Stimulated activated naive CD8-positive, alpha-beta T cell treated with anti-CD3 and anti-CD28 coated beads, Interleukin-15, amount 100 ng/mL, for 72 hours (primary cell): ENCODE results near the gene GALNT13.
A peak's percentile ranks its signal among the peaks of the same experiment; 100 is the strongest.

ENCODE experiments used
- ATAC-seq: fragments of 150-1000 bp; cut with Tn5 transposase; 2 replicates; pipeline ENCODE4 v1.10.0; 2021; ENCODE audit warnings: mild to moderate bottlenecking, moderate library complexity
- DNase-seq, 2 donors: peaks; one replicate each; pipeline ENCODE4 v3.0.0; 2021 to 2022
- H3K27ac Mint-ChIP-seq, 2 donors: one replicate each; pipeline ENCODE4 v1.8.0; 2022; ENCODE audit warnings: mild to moderate bottlenecking in 2 of 2, mixed read lengths in 2 of 2, moderate library complexity in 2 of 2
- H3K27me3 Mint-ChIP-seq: one replicate; pipeline ENCODE4 v1.8.0; 2022; ENCODE audit warnings: mixed read lengths
- H3K4me1 Mint-ChIP-seq: one replicate; pipeline ENCODE4 v1.8.0; 2022; ENCODE audit warnings: mild to moderate bottlenecking, mixed read lengths
- H3K4me3 Mint-ChIP-seq, 2 donors: one replicate each; pipeline ENCODE4 v1.8.0; 2022; ENCODE audit warnings: mild to moderate bottlenecking in 2 of 2, mixed read lengths in 2 of 2, moderate library complexity in 1 of 2
- H3K9me3 Mint-ChIP-seq, 2 donors: one replicate each; pipeline ENCODE4 v1.8.0; 2022; ENCODE audit warnings: mixed read lengths in 2 of 2

The GALNT13 gene

GRCh38 chr2:154203902-154204301 is 332.2 kb downstream of the GALNT13 start:
- Mint-ChIP-seq H3K27me3 (no peaks in the 10 kb centered on the region), H3K9me3 (peaks cover 0 to 5% of the 10 kb centered on the region in 2 donors), H3K27ac (no peak overlapping the region), H3K4me3 (no peak overlapping the region), H3K4me1 (no peaks in the 10 kb centered on the region)
- DNase-seq (no peak), ATAC-seq (no peak)

- H3K27ac Mint-ChIP-seq: peak overlapping the region in 1 of 2 donors; percentile 43
- no peaks in the 10 kb centered on the region for H3K27me3 Mint-ChIP-seq
- no peak for ATAC-seq
- no peaks in the 10 kb centered on the region for H3K4me1 Mint-ChIP-seq
- peaks cover 9 to 10% of the 10 kb centered on the region in 2 donors for H3K9me3 Mint-ChIP-seq
- H3K4me3 Mint-ChIP-seq: no peak overlapping the region
- no peak for DNase-seq
Observed at GRCh38 chr2:154207288-154208047, 335.7 kb downstream of the GALNT13 start.

GRCh38 chr2:154223726-154224125 is 352.0 kb downstream of the GALNT13 start:
- no peak overlapping the region for H3K4me3 Mint-ChIP-seq
- H3K4me1 Mint-ChIP-seq: no peaks in the 10 kb centered on the region
- H3K9me3 Mint-ChIP-seq: peaks cover 0 to 4% of the 10 kb centered on the region in 2 donors
- ATAC-seq (no peak), DNase-seq (no peak)
- H3K27ac Mint-ChIP-seq: no peak overlapping the region
- H3K27me3 Mint-ChIP-seq: no peaks in the 10 kb centered on the region

GRCh38 chr2:154226931-154227330 is 355.2 kb downstream of the GALNT13 start:
- ATAC-seq (no peak), DNase-seq (no peak)
- Mint-ChIP-seq H3K4me3 (no peak overlapping the region), H3K27ac (no peak overlapping the region), H3K4me1 (no peaks in the 10 kb centered on the region), H3K9me3 (peaks cover 0 to 4% of the 10 kb centered on the region in 2 donors), H3K27me3 (no peaks in the 10 kb centered on the region)

GRCh38 chr2:154228566-154229280 is 357.0 kb downstream of the GALNT13 start:
- H3K4me3 Mint-ChIP-seq: no peak overlapping the region
- peaks cover 0 to 4% of the 10 kb centered on the region in 2 donors for H3K9me3 Mint-ChIP-seq
- DNase-seq (no peak), ATAC-seq (no peak)
- H3K27ac Mint-ChIP-seq: no peak overlapping the region
- no peaks in the 10 kb centered on the region for H3K4me1 Mint-ChIP-seq
- no peaks in the 10 kb centered on the region for H3K27me3 Mint-ChIP-seq

GRCh38 chr2:154229966-154230365 is 358.2 kb downstream of the GALNT13 start:
- H3K27ac Mint-ChIP-seq: no peak overlapping the region
- no peak for DNase-seq
- H3K4me1 Mint-ChIP-seq: no peaks in the 10 kb centered on the region
- no peaks in the 10 kb centered on the region for H3K27me3 Mint-ChIP-seq
- H3K9me3 Mint-ChIP-seq: peaks cover 0 to 4% of the 10 kb centered on the region in 2 donors
- no peak for ATAC-seq
- no peak overlapping the region for H3K4me3 Mint-ChIP-seq

- no peaks in the 10 kb centered on the region for H3K4me1 Mint-ChIP-seq
- no peaks in the 10 kb centered on the region for H3K27me3 Mint-ChIP-seq
- no peak overlapping the region for H3K27ac Mint-ChIP-seq
- peaks cover 0 to 4% of the 10 kb centered on the region in 2 donors for H3K9me3 Mint-ChIP-seq
- H3K4me3 Mint-ChIP-seq: no peak overlapping the region
- ATAC-seq: no peak
- no peak for DNase-seq
Observed at GRCh38 chr2:154231021-154231420, 359.3 kb downstream of the GALNT13 start.

- Mint-ChIP-seq H3K27ac (no peak overlapping the region), H3K9me3 (peaks cover 0 to 4% of the 10 kb centered on the region in 2 donors), H3K4me1 (no peaks in the 10 kb centered on the region), H3K4me3 (no peak overlapping the region), H3K27me3 (no peaks in the 10 kb centered on the region)
- DNase-seq (no peak), ATAC-seq (no peak)
Observed at GRCh38 chr2:154233231-154233630, 361.5 kb downstream of the GALNT13 start.

- Mint-ChIP-seq H3K4me3 (no peak overlapping the region), H3K27me3 (no peaks in the 10 kb centered on the region), H3K4me1 (no peaks in the 10 kb centered on the region), H3K9me3 (no peaks in the 10 kb centered on the region), H3K27ac (no peak overlapping the region)
- DNase-seq (no peak), ATAC-seq (no peak)
Observed at GRCh38 chr2:154238252-154238651, 366.5 kb downstream of the GALNT13 start.

- no peaks in the 10 kb centered on the region for H3K27me3 Mint-ChIP-seq
Observed at GRCh38 chr2:154240316-154240715, 368.6 kb downstream of the GALNT13 start.

GRCh38 chr2:154240921-154241379 is 369.2 kb downstream of the GALNT13 start:
- no peak overlapping the region for H3K27ac Mint-ChIP-seq
- no peaks in the 10 kb centered on the region for H3K27me3 Mint-ChIP-seq
- no peak for ATAC-seq
- no peak for DNase-seq
- H3K4me1 Mint-ChIP-seq: no peaks in the 10 kb centered on the region
- H3K9me3 Mint-ChIP-seq: no peaks in the 10 kb centered on the region
- H3K4me3 Mint-ChIP-seq: no peak overlapping the region

More at GRCh38 chr2:154240316-154240715, 368.6 kb downstream of the GALNT13 start:
- DNase-seq (no peak), ATAC-seq (no peak)
- H3K4me3 Mint-ChIP-seq: no peak overlapping the region
- H3K4me1 Mint-ChIP-seq: no peaks in the 10 kb centered on the region
- H3K27ac Mint-ChIP-seq: no peak overlapping the region
- H3K9me3 Mint-ChIP-seq: no peaks in the 10 kb centered on the region

GRCh38 chr2:154242687-154243086 is 371.0 kb downstream of the GALNT13 start:
- Mint-ChIP-seq H3K27me3 (no peaks in the 10 kb centered on the region), H3K4me3 (no peak overlapping the region), H3K27ac (no peak overlapping the region), H3K4me1 (no peaks in the 10 kb centered on the region), H3K9me3 (no peaks in the 10 kb centered on the region)
- DNase-seq (no peak), ATAC-seq (no peak)

- no peaks in the 10 kb centered on the region for H3K27me3 Mint-ChIP-seq
- H3K9me3 Mint-ChIP-seq: no peaks in the 10 kb centered on the region
- no peak overlapping the region for H3K27ac Mint-ChIP-seq
- no peaks in the 10 kb centered on the region for H3K4me1 Mint-ChIP-seq
- DNase-seq (no peak), ATAC-seq (no peak)
- no peak overlapping the region for H3K4me3 Mint-ChIP-seq
Observed at GRCh38 chr2:154243685-154244084, 372.0 kb downstream of the GALNT13 start.

- no peak overlapping the region for H3K27ac Mint-ChIP-seq
- H3K4me1 Mint-ChIP-seq: no peaks in the 10 kb centered on the region
- H3K9me3 Mint-ChIP-seq: no peaks in the 10 kb centered on the region
- DNase-seq (no peak), ATAC-seq (no peak)
- H3K4me3 Mint-ChIP-seq: no peak overlapping the region
- no peaks in the 10 kb centered on the region for H3K27me3 Mint-ChIP-seq
Observed at GRCh38 chr2:154244932-154245331, 373.2 kb downstream of the GALNT13 start.

GRCh38 chr2:154247503-154247902 is 375.8 kb downstream of the GALNT13 start:
- H3K4me1 Mint-ChIP-seq: no peaks in the 10 kb centered on the region

GRCh38 chr2:154256136-154256535 is 384.4 kb downstream of the GALNT13 start:
- Mint-ChIP-seq H3K9me3 (peaks cover 0 to 6% of the 10 kb centered on the region in 2 donors), H3K27ac (no peak overlapping the region), H3K4me3 (no peak overlapping the region), H3K4me1 (no peaks in the 10 kb centered on the region), H3K27me3 (no peaks in the 10 kb centered on the region)
- DNase-seq: no peak
- ATAC-seq: no peak

More at GRCh38 chr2:154247503-154247902, 375.8 kb downstream of the GALNT13 start:
- Mint-ChIP-seq H3K27me3 (no peaks in the 10 kb centered on the region), H3K27ac (no peak overlapping the region), H3K4me3 (no peak overlapping the region), H3K9me3 (no peaks in the 10 kb centered on the region)
- DNase-seq (no peak), ATAC-seq (no peak)
